Upper lobe of left lung (tissue), 4 donors: ENCODE data around the gene PLD3.

Source experiments
- POLR2A ChIP-seq, 4 donors: fragments of 450-650 bp; IDR thresholded peaks; one replicate each; pipeline ENCODE4 v1.5.1; 2016 to 2017; ENCODE audit warnings: antibody characterized with exemption in 4 of 4, mild to moderate bottlenecking in 2 of 4
- POLR2AphosphoS5 ChIP-seq, 2 donors: sonication (generic); formaldehyde crosslinking; IDR thresholded peaks; one replicate each; pipeline ENCODE4 v1.5.1; 2017; ENCODE audit warnings: antibody characterized with exemption in 2 of 2
- TF ChIP-seq, protein P1 (sequence below), 6 experiments: fragments of 450-650 bp in 4 of 6; fragments of 200-600 bp in 2 of 6; sonication (generic) in 2 of 6; IDR thresholded peaks; one replicate each; pipeline ENCODE4 v1.5.1; 2016 to 2019; ENCODE audit warnings: antibody characterized with exemption in 6 of 6

DNA sequence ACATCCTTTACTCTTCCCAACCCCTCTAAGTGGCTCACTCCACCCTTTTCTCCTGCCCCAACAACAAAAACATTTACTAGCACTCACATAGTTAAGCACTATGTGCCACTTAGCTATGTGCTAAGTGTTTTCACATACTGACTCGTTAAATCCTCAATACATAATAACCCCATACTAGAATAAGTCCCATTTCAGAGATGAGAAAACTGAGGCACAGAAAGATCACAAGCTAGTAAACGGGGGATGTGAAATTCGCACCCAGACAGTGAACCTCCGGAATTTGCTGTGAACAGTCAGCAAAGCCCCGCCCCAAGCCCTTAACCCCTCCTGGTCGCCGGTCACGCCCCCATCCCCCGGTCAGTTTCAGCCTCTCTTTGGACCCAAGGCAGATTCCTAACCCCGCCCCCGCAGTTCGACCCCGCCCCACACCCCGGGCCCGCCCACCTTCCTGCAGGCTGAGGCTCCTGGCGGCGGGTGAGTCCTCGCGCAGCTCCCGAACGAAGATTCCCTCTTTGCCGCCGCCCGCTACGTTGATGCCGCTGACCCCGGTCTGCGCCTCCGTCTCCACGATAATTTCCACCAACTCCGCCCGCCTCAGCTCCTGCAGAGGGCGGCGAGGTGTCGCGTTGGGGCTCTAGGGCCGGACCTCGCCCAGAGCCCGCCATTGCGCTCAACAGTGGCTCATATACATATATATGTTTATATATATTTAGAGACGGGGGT, 54.9 kb downstream of the PLD3 start:
- TF ChIP-seq, protein P1, sequence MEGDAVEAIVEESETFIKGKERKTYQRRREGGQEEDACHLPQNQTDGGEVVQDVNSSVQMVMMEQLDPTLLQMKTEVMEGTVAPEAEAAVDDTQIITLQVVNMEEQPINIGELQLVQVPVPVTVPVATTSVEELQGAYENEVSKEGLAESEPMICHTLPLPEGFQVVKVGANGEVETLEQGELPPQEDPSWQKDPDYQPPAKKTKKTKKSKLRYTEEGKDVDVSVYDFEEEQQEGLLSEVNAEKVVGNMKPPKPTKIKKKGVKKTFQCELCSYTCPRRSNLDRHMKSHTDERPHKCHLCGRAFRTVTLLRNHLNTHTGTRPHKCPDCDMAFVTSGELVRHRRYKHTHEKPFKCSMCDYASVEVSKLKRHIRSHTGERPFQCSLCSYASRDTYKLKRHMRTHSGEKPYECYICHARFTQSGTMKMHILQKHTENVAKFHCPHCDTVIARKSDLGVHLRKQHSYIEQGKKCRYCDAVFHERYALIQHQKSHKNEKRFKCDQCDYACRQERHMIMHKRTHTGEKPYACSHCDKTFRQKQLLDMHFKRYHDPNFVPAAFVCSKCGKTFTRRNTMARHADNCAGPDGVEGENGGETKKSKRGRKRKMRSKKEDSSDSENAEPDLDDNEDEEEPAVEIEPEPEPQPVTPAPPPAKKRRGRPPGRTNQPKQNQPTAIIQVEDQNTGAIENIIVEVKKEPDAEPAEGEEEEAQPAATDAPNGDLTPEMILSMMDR (IDR thresholded peaks at IDR 0.05), result peak in 2 of 6 experiments; percentile 20 to 24
- peak in 2 of 4 donors; percentile 11 to 57 for TF ChIP-seq POLR2A (IDR thresholded peaks at IDR 0.05)
- peak in 1 of 2 donors; percentile 24 for TF ChIP-seq POLR2AphosphoS5 (IDR thresholded peaks at IDR 0.05)
